SHP77 treated with DMSO at 0.1 percent for 48 hours (cell line): ENCODE measurements around the gene NDE1.

Source experiments
- DNase-seq: peaks from one replicate; lab custom pipeline; 2025; lab: John Stamatoyannopoulos, UW

Gene NDE1

GRCh38 chr16:15739464-15739863 lies 89.4 kb downstream of the NDE1 start:
- no peak for DNase-seq

DNA sequence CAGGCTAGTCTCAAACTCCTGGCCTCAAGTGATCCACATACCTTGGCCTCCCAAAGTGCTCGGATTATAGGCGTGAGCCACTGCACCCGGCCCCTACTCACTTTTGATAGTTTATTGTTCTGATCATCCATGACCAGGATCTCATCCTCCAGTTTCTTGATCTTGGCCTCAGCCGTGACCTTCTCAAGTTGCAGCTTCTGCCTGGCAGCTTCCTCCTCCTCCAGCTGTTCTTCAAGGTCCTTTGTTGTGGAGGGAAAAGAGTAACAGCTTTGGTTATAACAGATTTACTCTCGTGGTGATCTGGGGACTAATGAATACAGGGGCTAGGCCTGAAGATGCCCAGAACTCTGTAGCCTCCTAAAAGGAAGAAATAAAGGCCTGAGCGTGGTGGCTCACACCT lies 89.9 kb downstream of the NDE1 start:
- no peak for DNase-seq

DNA sequence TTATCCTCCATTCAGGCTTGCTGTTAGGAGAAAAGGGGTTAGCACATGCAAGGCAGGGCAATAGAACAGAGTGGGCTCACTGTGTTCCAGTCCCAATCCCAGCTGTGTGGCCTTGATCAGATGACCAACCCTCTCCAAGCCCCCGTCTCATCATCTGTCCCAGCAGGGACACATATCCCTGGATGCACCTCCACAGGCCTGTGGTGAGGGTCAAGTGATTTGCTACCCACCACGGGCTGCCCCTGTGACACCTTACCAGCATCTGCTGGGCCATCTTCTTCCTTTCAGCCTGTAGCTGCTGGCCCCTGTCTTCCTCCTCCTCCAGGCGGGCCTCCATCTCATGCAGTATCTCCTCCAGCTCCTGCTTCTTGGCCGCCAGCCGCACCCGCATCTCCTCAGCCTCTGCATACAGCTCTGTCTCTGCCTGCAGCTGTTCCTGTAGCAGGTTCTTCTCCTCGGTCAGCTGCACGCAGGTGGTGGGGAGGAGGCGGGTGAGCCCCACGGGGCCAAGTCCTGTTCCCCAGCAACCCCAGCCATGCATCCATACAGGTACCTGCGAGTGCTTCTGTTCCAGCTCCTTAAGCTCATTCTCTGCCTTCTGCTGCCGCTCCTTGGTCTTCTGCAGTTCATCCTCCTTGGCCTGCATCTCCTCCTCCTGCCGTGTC lies 91.3 kb downstream of the NDE1 start:
- no peak for DNase-seq

DNA sequence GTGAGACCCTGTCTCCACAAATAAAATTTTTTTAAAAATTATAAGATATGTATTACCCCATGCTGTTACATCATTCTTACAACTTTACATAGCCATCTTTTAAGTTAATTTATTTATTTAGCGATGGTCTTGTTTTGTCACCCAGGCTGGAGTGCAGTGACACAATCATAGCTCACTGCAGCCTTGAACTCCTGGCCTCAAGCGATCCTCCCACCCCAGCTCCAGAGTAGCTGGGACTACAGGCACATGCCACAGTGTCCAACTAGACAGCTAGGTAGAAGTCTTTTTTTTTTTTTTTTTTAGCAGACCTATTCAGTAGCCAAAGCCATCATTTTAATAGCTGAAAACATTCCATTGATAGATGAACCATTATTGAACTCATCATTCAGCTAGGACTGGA lies 92.7 kb downstream of the NDE1 start:
- no peak for DNase-seq

DNA sequence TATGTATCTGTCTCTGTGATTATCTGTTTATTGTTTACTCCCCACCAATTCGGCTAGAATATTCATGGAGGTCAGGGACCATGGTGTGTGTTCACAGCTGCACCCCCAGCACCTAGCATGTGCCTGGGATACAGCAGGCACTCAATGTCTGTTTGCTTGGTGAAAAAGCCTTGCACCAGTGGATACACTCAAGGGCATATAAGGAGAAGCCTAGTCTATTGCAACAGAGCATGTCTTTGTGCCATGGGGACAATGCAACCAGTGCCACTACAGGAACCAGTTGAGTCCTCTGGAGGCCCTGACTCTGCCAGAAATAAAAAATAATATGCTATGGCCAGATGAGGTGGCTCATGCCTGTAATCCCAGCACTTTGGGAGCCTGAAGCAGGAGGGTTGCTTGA lies 93.6 kb downstream of the NDE1 start:
- DNase-seq = no peak

- no peak for DNase-seq
These were observed 96.3 kb downstream of the NDE1 start for GRCh38 chr16:15746332-15746731.

- DNase-seq = no peak
These were observed 97.9 kb downstream of the NDE1 start for GRCh38 chr16:15747937-15748336.

- no peak for DNase-seq
These were observed 98.6 kb downstream of the NDE1 start for GRCh38 chr16:15748654-15749053.

DNA sequence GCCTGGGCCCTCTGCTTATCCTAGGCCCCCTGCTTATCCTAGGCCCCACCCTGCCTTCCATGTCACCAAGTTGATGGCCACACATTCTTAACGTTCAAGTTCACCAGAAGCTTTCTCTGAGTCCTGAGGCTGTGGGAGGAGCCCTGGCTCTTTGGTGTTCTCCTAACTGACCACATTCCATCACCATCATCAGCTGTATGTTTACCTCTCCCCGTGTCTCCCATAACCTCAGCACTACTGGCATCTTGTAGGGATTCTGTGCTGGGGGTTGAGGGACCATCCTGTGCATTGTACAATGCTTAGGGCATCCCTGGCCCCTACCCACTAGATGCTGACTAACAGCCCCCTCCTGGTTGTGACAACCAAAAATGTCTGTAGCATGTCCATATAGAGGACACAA lies 99.3 kb downstream of the NDE1 start:
- DNase-seq = no peak

- DNase-seq = no peak
These were observed 99.9 kb downstream of the NDE1 start for GRCh38 chr16:15749985-15750384.

DNA sequence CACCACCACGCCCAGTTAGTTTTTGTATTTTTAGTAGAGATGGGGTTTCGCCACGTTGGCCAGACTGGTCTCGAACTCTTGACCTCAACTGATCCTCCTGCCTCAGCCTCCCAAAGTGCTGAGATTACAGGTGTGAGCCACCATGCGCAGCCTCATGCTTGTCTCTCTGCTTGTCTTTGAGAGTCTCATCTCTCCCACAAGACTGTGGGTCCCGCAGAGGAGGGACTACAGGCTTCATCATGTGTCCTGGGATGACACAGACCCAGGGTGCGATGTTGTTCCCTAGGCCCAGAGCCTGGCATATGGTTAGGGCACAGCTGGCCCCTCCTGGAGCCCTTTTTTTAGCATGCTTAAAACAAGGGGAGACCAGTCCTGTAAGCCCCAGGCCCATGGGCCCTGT lies 101.9 kb downstream of the NDE1 start:
- DNase-seq = no peak

DNA sequence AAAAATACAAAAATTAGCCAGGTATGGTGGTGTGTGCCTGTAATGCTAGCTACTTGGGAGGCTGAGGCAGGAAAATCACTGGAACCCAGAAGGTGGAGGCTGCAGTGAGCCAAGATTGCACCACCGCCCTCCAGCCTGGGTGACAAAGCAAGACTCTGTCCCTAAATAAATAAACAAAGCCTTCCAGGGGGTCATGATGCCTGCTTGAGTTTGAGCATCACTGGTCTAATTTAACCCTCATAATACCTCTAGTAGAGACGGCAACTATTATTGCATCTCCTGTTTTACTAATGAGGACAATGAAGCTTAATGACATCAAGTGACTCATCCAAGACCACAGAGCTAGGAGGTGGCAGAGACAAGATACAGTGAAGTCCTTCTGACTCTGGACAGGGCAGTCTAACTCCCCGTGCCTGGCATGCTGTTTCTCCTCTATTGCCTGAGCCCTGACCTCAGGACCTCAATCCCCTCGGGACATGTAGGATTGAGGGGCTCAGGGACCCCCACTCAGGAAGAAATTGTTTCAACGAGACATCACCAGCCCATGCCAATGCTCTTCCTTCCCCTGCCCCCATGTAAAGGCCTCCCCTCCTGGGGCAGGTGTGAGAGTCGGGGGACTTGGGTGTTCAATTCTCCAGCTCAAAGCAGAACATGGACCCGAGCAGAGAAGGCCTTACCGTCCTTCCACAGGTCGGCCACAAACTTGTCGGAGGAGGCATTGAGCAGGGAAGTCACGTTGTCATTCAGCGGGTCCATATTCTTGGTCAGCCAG lies 102.9 kb downstream of the NDE1 start:
- no peak for DNase-seq

DNA sequence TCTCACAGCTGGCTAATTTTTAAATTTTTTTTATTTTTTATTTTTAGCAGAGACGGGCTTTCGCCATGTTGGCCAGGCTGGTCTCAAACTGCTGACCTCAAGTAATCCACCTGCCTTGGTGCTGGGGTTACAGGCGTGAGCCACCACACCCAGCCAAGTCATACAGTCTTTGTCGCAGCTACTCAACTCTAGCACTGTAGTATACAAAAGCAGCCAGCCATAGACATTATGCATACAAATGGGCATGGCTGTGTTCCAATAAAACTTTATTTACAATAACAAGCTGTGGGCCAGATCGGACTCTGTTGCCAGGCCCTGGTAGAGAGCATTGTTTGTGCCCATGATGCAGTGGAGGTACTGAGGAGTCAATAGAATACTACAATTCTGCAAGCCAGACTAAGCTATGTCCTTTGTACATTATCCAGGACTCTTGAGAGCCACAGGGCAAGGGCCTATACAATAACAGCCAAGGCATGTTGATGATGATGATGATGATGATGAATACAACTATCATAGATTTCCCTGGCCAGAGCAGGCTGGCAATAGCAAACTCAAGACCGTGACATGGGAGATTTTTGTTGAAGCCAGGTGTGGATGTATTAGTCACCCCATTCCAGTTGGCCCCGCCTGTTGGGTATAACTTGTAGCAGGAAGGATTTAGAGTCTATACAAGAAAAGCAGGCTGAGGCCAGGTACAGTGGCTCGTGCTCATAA lies 104.9 kb downstream of the NDE1 start:
- DNase-seq = no peak

GRCh38 chr16:15757077-15757386 lies 107.0 kb downstream of the NDE1 start:
- no peak for DNase-seq

- DNase-seq = no peak
These were observed 107.7 kb downstream of the NDE1 start for GRCh38 chr16:15757630-15758251.

DNA sequence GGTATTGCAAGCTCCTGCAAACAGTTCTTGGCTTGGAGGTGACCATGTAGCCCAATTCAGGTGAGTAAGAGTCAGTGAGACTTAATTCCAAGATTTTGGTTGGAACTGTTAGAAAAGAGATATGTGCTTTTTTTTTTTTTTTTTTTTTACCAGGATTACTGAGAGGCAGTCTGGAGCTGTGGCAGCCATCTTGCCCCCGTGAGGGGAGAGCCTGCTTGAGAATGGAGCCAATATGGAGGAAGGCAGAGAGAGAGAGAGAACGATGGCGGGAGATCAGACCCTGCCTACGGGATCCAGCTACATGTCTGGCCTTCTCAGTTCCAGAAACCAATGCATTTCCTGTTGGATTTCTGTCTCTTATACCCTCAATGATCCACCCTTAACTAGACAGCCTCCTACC lies 109.0 kb downstream of the NDE1 start:
- DNase-seq = no peak

DNA sequence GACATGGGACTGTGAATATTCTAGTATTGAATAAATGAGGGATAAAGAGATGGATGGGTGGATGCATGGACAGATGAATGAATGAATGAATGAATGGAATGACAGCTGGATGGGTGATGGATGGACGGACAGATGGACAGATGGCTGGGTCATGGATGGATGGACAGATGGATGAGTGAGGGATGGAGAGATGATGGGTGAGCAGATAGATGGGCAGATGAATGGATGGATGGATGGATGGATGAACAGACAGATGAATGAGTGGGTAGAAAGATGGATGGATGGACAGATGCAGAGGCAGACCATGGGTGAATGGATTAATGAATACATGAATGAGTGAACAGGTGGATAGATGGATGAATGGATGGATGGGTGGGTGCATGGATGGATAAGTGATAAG lies 110.1 kb downstream of the NDE1 start:
- DNase-seq = no peak

DNA sequence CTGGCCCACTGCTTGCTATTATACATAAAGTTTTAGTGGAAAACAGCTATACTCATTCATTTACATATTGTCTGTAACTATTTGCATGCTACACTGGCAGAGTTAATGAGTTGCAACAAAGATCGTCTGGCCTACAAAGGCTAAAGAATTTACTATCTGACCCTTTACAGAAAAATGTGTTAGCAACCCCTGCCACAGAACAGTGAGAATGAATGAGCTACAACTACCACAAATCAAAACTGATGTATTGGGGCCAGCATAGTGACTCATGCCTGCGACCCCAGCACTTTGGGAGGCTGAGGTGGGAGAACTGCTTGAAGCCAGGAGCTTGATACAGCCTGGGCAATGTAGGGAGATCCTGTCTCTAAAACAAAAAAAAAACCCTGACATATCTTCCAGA lies 114.1 kb downstream of the NDE1 start:
- DNase-seq = no peak

- DNase-seq = no peak
These were observed 115.1 kb downstream of the NDE1 start for GRCh38 chr16:15765116-15765515.

GRCh38 chr16:15765880-15766279 lies 115.8 kb downstream of the NDE1 start:
- DNase-seq = no peak

GRCh38 chr16:15766918-15767317 lies 116.9 kb downstream of the NDE1 start:
- no peak for DNase-seq

DNA sequence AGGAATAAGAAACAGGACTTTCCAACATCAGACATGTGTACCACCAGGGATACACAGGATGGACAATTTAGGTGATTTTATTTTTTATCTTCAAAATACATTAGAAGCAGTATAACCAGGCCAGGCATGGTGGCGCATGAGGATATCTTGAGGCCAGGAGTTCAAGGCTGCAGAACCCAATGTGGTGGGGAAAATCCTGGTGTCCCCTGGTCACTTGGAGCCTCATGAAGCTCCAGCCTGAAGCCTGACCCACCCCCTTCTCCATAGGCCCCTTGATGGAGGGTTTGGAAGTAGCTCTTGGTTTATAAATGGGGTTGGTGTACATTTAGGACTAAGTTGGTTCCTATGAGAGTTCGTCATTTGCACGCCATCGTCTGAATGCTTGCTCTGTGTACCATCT lies 118.2 kb downstream of the NDE1 start:
- DNase-seq = no peak

GRCh38 chr16:15769239-15769638 lies 119.2 kb downstream of the NDE1 start:
- no peak for DNase-seq
